NCI-H1105 treated with DMSO at 0.1 percent for 48 hours (cell line): ENCODE measurements around the gene GLRA1.
"Not testable (repeated sequence)": the region's sequence is repeated elsewhere in the genome, so short reads cannot be mapped to it uniquely, and the experiment has no call there.

ENCODE experiments used
- DNase-seq: peaks from one replicate; lab custom pipeline; 2025; lab: John Stamatoyannopoulos, UW

Gene GLRA1

DNA sequence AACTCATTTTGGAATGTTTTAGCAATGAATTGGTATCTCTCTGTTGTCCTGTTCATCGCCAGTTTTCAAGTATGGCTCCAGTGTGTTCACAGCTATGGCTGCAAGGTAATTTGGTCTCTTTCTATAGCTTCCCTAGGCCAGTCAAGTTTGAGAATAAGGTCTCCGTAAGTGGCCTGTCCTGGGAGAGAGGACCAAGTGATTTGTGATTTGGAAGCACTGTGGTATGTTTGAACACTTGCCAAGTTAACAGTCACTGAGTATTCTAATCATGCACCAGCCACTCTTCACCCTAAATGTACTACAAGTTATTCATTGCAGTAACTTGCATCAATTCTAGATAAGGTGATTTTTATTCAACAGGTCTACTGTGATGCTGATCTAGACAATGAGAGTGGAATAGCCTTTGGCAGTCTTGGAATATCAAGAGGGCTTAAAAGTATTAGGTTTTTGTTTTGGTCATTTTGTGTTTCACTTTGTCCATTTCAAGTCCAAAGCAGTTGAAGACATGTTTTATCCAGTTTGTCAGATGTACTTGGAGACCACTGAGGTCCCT lies 111.8 kb downstream of the GLRA1 start:
- DNase-seq = no peak

DNA sequence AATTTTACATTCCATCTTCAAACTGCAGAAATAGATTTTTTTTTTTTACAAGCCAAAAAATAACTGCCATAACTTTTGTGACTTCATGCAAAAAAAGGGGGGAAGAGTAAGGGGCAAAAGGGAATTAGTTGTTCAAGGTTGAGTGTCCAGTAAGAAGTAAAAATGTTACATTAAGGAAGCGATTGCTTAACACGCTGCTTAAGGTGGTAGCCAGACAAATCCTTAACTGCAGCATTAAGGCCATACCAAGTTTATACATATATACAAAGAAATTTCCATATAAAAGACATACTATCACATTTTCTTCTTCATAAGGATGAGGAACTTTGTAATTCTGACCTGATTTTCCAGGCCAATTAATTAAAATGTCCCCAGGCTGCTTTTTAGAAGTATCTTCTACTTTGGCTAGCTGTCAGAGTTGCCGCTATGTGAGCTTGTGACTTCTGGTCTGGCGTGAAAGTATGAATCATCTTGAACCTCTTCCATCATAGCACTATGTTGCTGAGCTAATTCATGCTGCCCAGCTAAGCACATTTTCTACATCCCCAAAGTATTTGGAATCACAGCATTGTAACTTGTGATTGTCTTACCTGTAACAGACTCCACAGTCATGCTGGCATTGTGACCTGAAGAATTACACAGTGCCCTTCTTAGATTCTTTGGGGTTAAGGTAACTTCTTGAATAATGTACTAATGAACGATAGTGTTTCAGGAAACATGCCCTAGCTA lies 112.9 kb downstream of the GLRA1 start:
- no peak for DNase-seq

DNA sequence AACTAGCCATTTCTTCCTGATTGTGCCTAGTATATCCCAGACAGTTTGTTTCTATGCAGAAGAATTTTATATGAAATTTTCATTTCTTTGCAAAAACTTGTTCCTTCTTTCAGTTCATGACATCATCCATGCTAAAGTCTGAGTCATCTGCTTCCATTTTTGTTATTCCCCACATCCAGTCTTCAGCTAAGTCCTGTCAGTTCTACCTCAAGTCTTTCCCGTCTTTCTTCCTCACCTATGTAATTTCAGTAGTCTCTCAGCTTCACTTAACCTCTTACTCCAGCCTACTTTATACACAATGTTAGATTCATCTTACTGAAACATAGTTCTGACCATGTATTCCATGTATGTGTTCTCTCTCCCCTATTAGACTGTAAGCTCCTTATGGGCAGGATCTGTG lies 113.8 kb downstream of the GLRA1 start:
- DNase-seq = no peak

DNA sequence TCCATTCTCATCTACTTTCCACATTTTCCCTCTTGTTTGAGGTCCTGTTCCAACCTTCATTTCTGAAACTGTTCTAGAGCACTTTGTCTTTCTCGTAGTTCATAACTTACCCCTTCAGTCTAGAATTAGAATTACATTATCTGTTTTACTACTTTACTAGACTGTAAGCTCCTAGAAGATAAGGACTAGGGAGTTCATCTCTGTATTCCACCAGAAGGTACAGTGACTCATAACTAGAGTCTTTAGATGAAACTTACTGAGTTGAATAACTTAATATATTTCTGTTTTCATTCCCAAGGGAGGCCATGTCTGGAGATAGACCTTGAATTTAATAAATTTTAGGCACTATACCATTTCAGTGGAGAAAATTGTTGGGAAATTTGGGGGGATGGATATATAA lies 114.2 kb downstream of the GLRA1 start:
- no peak for DNase-seq

DNA sequence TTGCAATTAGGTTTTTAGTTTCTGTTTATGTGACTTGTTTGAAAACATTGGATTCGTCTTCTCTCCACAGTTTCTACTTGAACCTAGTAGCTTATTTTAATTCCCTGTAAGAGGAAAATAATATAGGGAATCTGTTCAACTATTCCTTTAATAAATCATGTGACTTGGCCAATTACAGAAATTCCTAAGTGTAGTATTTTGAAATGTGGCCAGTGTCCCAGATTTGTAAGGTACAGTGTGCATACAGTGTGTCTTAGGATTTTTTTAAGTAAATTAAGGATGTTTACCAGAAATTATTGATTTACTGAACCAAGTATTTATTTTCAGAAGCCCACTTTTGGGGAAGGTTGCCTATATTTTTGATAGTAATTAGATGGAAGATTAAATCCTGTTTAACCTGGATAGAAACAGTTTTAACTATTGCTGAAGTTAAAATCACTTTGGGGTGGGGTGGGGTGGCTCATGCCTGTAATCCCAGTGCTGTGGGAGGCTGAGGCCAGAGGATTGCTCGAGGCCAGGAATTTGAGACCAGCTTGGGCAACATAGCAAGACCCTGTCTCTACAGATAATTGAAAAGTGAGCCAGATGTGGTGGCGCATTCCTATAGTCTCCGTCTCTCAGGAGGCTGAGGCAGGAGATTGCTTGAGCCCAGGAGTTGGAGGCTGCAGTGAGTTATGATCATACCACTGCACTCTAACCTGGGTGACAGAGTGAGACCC lies 116.0 kb downstream of the GLRA1 start:
- DNase-seq = no peak

DNA sequence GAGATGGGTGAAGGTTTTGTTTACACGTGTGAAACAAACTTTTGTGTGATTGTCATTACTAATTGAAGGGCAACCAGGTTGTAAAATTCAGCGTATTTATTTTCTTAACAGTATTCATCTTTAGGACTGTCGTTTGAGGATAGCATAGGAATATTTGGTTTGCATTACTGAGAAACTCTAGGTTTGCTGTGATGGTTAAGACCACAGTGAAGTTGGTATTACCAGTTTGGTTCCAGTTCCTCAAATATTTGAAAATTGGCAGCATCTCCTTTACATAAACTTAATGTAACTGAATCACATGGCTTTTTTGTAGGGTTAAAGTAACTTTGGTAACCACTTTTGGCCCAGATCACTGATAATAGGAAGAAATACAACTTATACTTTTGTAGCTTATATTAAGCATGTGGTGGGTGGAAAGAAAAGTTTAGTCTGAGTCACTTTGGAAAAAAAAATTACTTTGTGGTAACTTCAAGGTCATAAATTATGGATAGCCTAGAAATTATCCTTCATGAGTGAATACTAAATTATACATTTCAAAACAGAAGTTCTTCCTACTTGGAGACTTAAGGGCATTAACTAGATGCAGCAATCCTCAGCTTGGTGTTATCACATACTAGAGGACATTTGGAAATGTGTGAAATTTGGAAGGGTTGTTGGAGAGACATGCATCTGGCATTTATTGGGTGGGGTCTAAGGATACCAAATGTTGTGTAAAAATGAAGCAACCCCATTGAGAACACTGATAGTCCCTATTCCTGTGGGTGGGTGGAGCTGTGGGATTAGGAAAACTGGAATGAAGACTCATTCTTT lies 119.0 kb downstream of the GLRA1 start:
- DNase-seq = no peak

DNA sequence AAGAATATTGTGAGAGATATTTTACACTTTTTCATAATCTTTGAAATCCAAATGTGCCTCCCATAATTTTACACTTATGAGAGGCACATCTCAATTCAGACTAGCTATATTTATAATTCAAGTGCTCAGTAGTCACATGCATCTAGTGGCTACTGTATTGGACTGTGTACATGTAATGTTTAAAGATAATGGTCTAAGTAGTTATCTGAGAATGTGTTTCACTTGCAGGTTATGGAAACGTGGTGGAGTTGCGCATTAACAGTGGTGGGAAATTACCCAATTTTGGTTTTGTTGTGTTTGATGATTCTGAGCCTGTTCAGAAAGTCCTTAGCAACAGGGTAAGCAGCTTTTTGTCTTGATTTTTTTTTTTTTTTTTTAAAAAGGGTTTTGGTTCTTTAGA lies 124.1 kb downstream of the GLRA1 start:
- no peak for DNase-seq

DNA sequence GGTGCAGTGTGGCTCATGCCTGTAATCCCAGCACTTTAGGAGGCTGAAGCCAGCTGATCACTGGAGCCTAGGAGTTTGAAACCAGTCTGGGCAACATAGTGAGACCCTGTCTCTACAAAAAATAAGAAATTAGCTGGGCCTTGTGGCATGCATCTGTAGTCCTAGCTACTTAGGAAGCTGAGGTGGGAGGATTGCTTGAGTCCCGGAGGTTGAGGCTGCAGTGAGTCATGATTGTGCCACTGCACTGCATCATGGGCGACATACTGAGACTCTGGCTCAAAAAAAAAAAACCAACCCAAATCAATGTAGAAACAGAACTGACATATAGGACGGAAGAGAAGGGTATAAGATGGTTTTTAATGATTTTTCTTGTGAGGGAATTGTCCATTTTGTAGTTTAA lies 125.2 kb downstream of the GLRA1 start:
- no peak for DNase-seq

DNA sequence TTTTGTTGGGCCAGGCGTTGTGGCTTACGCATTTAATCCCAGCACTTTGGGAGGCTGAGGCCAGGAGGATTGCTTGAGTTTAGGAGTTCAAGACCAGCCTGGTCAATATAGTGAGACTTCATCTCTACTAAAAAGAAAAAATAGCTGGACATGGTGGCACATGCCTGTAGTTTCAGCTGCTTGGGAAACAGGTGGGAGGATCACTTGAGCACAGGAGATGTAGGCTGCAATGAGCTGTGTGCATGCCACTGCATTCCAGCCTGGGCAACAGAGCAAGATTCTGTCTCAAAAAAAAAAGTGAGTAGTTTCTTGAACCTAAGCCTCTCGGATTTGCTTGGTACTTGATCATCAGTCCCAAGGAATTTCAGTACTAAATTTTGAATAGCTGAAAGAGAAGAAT lies 126.0 kb downstream of the GLRA1 start:
- no peak for DNase-seq

DNA sequence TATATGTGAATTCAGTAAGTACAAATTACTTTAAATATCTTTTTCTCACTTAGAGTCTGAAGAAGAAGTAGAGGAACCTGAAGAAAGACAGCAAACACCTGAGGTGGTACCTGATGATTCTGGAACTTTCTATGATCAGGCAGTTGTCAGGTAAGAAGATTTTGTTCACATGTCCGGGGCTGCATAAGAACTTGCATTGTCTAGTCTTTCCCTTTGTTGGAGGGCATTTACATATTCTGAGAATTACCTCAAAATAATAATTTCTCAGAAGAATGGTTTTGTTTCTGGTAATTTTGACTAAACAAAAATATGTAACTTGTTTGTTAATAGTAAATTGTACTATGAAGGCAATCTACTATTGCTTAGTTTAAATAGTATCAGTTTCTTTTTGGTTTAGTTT lies 129.2 kb downstream of the GLRA1 start:
- no peak for DNase-seq

DNA sequence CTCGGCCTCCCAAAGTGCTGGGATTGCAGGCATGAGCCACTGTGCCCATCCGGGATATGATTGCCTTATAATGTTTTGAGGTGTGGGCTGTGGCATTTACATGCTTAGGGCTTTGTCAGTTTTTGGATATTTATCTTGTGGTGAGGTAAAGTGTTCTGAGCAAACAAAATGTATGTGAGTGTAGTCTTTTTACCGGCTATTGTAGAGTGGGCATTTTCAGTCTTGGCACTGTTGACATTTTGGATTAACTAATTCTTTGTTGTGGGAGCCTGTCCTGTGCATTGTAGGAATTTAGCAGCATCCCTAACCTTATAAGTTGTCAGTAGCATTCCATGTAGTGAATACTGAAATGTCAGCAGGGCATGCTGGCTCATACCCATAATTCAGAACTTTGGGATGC lies 131.3 kb downstream of the GLRA1 start:
- DNase-seq = no peak

DNA sequence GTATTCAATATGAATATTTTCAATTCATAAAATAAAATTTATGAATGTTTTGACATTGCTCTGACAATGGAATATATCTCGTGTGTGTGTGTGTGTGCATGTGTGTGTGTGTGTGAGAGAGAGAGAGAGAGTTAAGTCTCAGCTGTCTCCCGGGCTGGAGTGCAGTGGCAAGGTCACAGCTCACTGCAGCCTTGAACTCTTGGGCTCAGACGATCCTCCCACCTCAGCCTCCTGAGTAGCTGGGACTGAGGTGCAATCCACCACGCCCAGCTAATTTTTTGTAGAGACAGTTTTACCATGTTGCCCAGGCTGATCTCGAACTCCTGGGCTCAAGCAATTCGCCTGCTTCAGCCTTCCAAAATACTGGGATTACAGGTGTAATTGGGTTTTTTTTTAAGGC lies 136.8 kb downstream of the GLRA1 start:
- DNase-seq = no peak

DNA sequence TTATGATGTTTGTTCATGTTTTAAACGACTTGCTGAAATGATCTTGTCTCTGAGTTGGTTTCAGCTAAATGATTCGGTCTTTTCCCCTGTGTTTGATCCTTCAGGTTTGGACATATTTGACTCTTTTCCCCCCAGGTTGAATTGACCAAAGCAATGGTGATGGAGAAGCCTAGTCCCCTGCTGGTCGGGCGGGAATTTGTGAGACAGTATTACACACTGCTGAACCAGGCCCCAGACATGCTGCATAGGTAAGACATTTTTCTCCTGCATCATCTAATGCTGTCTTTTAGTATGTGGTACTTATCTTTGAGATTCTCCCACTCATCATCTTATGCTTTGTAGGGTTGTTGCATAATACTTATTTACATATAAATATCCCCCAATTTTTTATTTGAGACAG lies 138.2 kb downstream of the GLRA1 start:
- no peak for DNase-seq

DNA sequence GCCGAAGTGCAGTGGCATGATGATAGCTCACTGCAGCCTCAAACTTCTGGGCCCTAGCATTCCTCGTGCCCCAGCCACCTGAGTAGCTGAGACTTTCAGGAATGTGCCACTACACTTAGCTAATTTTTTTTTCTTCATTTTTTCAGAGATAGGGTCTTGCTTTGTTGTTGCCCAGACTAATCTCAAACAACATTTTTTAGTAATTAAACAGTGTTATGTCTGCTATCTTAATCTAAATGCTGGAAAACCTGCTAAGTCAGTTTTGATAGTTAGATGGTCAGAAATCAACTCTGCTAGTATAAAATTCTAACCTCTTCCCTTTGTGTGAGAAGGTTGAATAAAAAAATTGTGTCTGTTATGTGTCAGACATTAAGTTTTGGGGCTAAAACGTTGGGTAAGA lies 140.5 kb downstream of the GLRA1 start:
- DNase-seq = no peak

DNA sequence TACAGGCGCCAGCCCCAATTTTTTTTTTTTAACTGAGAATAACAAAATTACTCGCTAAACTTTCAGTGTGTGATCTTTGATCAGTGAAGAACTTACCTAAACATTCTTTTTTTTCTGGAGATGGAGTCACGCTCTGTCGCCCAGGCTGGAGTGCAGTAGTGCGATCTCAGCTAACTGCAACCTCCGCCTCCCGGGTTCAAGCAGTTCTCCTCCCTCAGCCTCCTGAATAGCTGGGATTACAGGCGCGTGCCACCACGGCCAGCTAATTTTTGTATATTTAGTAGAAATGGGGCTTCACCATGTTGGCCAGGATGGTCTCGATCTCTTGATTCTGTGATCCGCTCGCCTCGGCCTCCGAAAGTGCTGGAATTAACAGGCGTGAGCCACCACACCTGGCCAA lies 141.0 kb downstream of the GLRA1 start:
- not testable (repeated sequence) for DNase-seq

DNA sequence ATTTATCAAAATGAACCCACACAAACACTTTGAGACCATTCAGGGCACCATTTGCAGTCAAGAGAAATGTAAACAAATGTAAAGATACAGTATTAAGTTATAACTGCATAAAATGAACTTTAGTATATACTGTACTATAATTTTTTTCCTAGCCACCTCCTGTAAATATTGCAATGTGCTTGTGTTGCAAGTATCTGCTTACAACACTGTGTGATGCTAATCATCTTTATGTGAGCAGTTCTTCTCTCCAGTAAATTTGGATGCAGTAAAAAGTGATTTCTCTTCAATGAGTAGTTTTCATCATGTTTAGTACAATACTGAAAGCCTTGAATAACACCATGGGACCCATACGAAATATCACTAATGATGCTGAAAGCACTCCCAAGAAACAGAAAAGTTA lies 143.4 kb downstream of the GLRA1 start:
- no peak for DNase-seq

DNA sequence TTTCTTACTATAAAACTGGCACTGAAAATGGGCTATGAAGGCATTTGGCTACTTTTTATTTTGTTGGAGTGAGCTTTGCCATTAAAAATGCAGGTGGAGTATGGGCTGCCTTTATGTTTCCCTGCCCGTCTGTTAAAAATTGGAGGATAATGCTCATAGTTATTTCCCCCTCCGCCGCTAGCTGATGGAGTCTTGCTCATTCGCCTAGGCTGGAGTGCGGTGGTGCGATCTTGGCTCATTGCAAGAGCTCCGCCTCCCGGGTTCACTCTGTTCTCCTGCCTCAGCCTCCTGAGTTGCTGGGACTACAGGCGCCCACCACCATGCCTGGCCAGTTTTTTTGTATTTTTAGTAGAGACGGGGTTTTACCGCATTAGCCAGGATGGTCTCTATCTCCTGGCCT lies 144.3 kb downstream of the GLRA1 start:
- DNase-seq = no peak

DNA sequence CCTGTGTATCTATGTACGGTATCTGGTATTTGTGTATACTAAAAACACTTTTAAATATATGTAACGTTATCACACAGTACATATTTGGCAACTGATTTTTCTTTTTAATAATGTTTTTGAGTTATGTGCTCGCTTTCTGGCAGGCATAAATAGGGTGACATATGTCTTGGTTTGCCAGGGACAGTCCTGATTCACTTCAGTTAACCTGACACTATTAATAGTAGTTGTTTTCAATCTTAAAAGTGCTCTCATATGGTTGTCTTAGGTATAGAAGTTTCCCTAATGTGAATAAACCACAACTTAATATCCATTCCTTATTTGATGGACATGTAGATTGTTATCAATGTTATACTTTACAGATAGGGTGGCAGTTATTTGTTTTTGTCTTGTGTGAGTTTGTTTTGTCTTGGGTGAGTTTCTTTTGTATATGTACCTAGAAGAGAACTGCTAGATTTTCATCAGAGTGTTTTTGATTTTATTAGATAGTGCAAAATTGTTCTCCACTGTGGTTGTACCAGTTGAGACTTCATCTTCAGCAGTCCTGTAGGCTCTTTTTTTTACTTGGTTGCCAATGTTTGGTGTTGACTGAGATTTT lies 145.0 kb downstream of the GLRA1 start:
- DNase-seq = no peak

DNA sequence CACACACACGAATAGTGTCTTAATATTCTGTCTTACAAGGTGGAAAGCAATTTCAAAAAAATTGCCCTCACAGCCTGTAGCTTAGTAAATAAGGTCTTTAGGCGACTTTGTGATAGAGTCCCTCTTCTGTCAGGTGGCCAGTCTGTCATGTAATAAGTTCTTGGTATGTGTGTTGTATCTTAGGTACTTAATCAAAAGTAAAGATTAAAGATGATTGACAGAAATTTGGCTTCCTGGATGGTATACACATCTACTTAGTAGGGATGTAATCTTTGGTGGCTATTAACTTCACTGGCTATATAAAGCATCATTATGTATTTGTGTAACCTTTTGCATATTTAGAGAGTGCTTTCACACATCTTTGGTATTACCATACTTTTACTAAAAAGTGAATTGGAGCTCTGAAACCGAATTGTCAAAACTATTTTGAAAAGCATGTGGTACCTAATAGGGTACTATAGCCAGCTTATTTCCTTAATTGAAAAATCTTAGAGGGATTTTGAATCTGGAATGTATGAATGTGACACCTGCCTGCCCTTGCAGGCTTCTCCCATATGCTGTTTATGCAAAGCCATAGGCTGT lies 149.5 kb downstream of the GLRA1 start:
- DNase-seq = no peak

DNA sequence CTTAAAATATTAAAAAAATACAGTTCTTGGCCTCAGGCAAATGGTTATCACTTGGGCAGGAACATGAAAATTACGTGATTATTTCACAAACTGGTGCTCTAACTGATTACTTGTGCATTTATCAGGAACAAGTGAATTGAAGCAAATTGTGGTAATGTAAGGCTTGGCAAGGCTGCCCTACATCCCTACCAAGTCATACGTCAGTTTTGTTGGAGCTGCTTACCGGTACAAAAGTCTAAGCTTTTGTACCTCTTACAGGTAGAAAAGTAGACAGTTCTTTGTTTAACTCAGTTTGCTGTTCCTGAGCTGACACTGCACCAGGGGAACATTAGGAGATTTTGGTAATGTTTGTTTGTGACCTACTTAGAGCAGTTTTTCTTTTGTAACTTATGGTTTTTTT lies 150.7 kb downstream of the GLRA1 start:
- DNase-seq = no peak

DNA sequence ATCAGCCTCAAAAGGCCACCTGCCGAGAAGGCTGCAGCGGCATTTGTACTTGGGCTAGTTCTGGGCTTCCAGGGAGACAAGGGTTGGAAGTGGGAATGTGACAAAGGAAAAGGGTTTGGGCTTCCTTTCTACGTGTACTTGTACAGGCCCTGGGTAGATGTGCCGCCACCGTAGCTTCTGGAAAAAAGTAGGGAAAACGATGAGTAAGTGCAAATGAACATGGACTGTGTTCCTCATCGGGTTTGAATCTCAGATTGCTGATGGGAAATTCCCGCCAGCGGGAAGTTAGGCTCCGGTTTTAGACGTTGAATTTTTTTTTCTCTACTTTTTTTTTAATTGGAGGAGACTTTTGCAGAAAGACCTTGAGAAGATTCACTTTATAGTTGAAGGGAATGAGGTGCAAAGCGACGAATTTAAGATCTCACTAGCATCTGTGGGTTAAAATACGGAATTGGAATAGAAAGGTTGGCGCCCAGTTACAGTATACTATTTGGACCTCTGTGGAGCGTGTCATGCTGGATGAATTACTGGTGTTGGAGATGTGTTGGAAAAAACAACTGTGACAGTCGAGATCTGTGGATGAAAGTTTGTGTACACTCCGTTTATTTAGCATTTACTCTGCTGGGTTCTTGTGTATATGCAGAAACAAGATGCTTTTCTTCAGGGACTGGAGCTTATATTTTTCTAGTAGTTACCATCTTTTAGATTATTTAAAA lies 151.6 kb downstream of the GLRA1 start:
- DNase-seq = no peak
